GM12875 (cell line): ENCODE data around the gene HTD2.
"Not testable (repeated sequence)": the region's sequence is repeated elsewhere in the genome, so short reads cannot be mapped to it uniquely, and the experiment has no call there.

ENCODE experiments used
- H3K4me3 ChIP-seq: one replicate; pipeline ENCODE4 v1.5.1; 2011; ENCODE audit warnings: low read depth, low read length, control low read depth
- CTCF ChIP-seq: IDR thresholded peaks from 2 replicates; pipeline ENCODE4 v1.5.1; 2011; ENCODE audit warnings: low read depth, mild to moderate bottlenecking, control low read depth, inconsistent platforms, low read length, moderate library complexity, borderline replicate concordance; ENCODE audit not compliant: insufficient read depth

HTD2 gene

GRCh38 chr3:58269356-58269755, 37.0 kb upstream of the HTD2 start:
- no peak overlapping the region for H3K4me3 ChIP-seq
- no peak for TF ChIP-seq CTCF

GRCh38 chr3:58270485-58270884, 35.8 kb upstream of the HTD2 start:
- H3K4me3 ChIP-seq, result no peak overlapping the region

GRCh38 chr3:58271901-58272501, 34.3 kb upstream of the HTD2 start:
- no peak for TF ChIP-seq CTCF

More at GRCh38 chr3:58270485-58270884, 35.8 kb upstream of the HTD2 start:
- TF ChIP-seq CTCF, result no peak

GRCh38 chr3:58272891-58273290, 33.4 kb upstream of the HTD2 start:
- H3K4me3 ChIP-seq, result no peak overlapping the region
- TF ChIP-seq CTCF, result no peak

More at GRCh38 chr3:58271901-58272501, 34.3 kb upstream of the HTD2 start:
- H3K4me3 ChIP-seq, result no peak overlapping the region

- not testable (repeated sequence) for H3K4me3 ChIP-seq
Observed at GRCh38 chr3:58273362-58273761, 33.0 kb upstream of the HTD2 start.

GRCh38 chr3:58274027-58274614, 32.2 kb upstream of the HTD2 start:
- no peak for TF ChIP-seq CTCF
- no peak overlapping the region for H3K4me3 ChIP-seq

GRCh38 chr3:58281069-58281468, 25.3 kb upstream of the HTD2 start:
- no peak for TF ChIP-seq CTCF
- H3K4me3 ChIP-seq, result no peak overlapping the region
